OCI-LY3 (cell line): ENCODE measurements around the gene NCKAP1.

Experiments used
- H2AFZ ChIP-seq: fragments of 200-600, 300-600 bp; shearing (Covaris generic); 2 replicates; pipeline ENCODE4 v1.6.0; 2014; ENCODE audit warnings: antibody characterized with exemption, low read depth, low read length
- H3K27ac ChIP-seq: fragments of 200-600, 300-600 bp; sonication (generic); 2 replicates; pipeline ENCODE4 v1.5.1; 2014; ENCODE audit warnings: mild to moderate bottlenecking, low read length, moderate library complexity, mixed read lengths
- H3K27me3 ChIP-seq: fragments of 200-600, 300-600 bp; sonication (generic); 2 replicates; pipeline ENCODE4 v1.6.1; 2014; ENCODE audit warnings: low read depth, low read length, mixed read lengths
- H3K36me3 ChIP-seq: fragments of 200-600, 300-600 bp; sonication (generic); replicated peaks from 2 replicates; pipeline ENCODE3; 2014; ENCODE audit warnings: low read depth, low read length, mixed read lengths
- H3K4me1 ChIP-seq: fragments of 300-600, 200-600 bp; sonication (generic); 2 replicates; pipeline ENCODE4 v1.6.1; 2014; ENCODE audit warnings: low read length, mixed read lengths
- H3K4me2 ChIP-seq: fragments of 200-600, 300-600 bp; sonication (generic); 2 replicates; pipeline ENCODE4 v1.6.1; 2014; ENCODE audit warnings: low read length, mixed read lengths
- H3K4me3 ChIP-seq: fragments of 300-600, 200-600 bp; sonication (generic); 2 replicates; pipeline ENCODE4 v1.5.1; 2014; ENCODE audit warnings: antibody characterized with exemption, mild to moderate bottlenecking, low read length, moderate library complexity
- H3K79me2 ChIP-seq: fragments of 300-600, 200-600 bp; shearing (Covaris generic); 2 replicates; pipeline ENCODE4 v1.6.1; 2014; ENCODE audit warnings: mild to moderate bottlenecking, low read length, mixed read lengths
- H3K9ac ChIP-seq: fragments of 300-600, 200-600 bp; shearing (Covaris generic); 2 replicates; pipeline ENCODE4 v1.6.0; 2014; ENCODE audit warnings: mild to moderate bottlenecking, low read length, moderate library complexity
- H3K9me3 ChIP-seq: fragments of 200-600, 300-600 bp; shearing (Covaris generic); 2 replicates; pipeline ENCODE4 v1.6.1; 2014; ENCODE audit warnings: low read length, mixed read lengths; ENCODE audit not compliant: insufficient read depth
- H4K20me1 ChIP-seq: fragments of 200-600, 300-600 bp; sonication (generic); 2 replicates; pipeline ENCODE4 v1.6.1; 2016; ENCODE audit warnings: low read length, mixed read lengths; ENCODE audit not compliant: insufficient read depth
- CTCF ChIP-seq: fragments of 200-600, 300-600 bp; sonication (generic); IDR thresholded peaks from 2 replicates; pipeline ENCODE4 v1.5.1; 2014; ENCODE audit warnings: antibody characterized with exemption, low read length, low read depth
- EZH2phosphoT487 ChIP-seq: fragments of 200-600 bp; shearing (Covaris generic); IDR thresholded peaks from 2 replicates; pipeline ENCODE4 v1.6.1; 2018; ENCODE audit warnings: antibody characterized with exemption, mixed run types, low read depth

Gene NCKAP1

GRCh38 chr2:182907081-182907830, 131.0 kb downstream of the NCKAP1 start:
- TF ChIP-seq CTCF (no peak), EZH2phosphoT487 (no peak)
- Histone ChIP-seq H3K4me3 (no peak overlapping the region), H3K27me3 (no peaks in the 10 kb centered on the region)

GRCh38 chr2:182906454-182906853, 131.8 kb downstream of the NCKAP1 start:
- H3K4me2 ChIP-seq = no peak overlapping the region
- TF ChIP-seq CTCF (no peak), EZH2phosphoT487 (no peak)

More at GRCh38 chr2:182907081-182907830, 131.0 kb downstream of the NCKAP1 start:
- H2AFZ ChIP-seq = no peak overlapping the region
- no peak overlapping the region for H3K4me2 ChIP-seq
- no peaks in the 10 kb centered on the region for H3K4me1 ChIP-seq
- no peak overlapping the region for H3K9ac ChIP-seq
- no peak overlapping the region for H3K27ac ChIP-seq
- H3K36me3 ChIP-seq = no peaks in the 10 kb centered on the region
- no peaks in the 10 kb centered on the region for H4K20me1 ChIP-seq
- H3K9me3 ChIP-seq = no peaks in the 10 kb centered on the region
- no peaks in the 10 kb centered on the region for H3K79me2 ChIP-seq

GRCh38 chr2:182904844-182905243, 133.4 kb downstream of the NCKAP1 start:
- Histone ChIP-seq H3K4me3 (no peak overlapping the region), H3K27me3 (no peaks in the 10 kb centered on the region)
- TF ChIP-seq CTCF = no peak
- no peak for TF ChIP-seq EZH2phosphoT487

More at GRCh38 chr2:182906454-182906853, 131.8 kb downstream of the NCKAP1 start:
- H2AFZ ChIP-seq = no peak overlapping the region
- H3K4me1 ChIP-seq = no peaks in the 10 kb centered on the region
- H3K4me3 ChIP-seq = no peak overlapping the region
- H4K20me1 ChIP-seq = no peaks in the 10 kb centered on the region
- H3K79me2 ChIP-seq = no peaks in the 10 kb centered on the region
- no peak overlapping the region for H3K9ac ChIP-seq
- H3K36me3 ChIP-seq = no peaks in the 10 kb centered on the region
- no peaks in the 10 kb centered on the region for H3K27me3 ChIP-seq
- H3K27ac ChIP-seq = no peak overlapping the region
- H3K9me3 ChIP-seq = no peaks in the 10 kb centered on the region

GRCh38 chr2:182903566-182903965, 134.7 kb downstream of the NCKAP1 start:
- no peak for TF ChIP-seq EZH2phosphoT487
- TF ChIP-seq CTCF = no peak
- Histone ChIP-seq H3K79me2 (no peaks in the 10 kb centered on the region), H3K4me3 (no peak overlapping the region), H3K4me1 (no peaks in the 10 kb centered on the region), H3K9me3 (no peaks in the 10 kb centered on the region), H3K4me2 (no peak overlapping the region), H2AFZ (no peak overlapping the region), H3K27ac (no peak overlapping the region), H4K20me1 (no peaks in the 10 kb centered on the region), H3K27me3 (no peaks in the 10 kb centered on the region), H3K9ac (no peak overlapping the region), H3K36me3 (no peaks in the 10 kb centered on the region)

More at GRCh38 chr2:182904844-182905243, 133.4 kb downstream of the NCKAP1 start:
- no peaks in the 10 kb centered on the region for H4K20me1 ChIP-seq
- H3K4me1 ChIP-seq = no peaks in the 10 kb centered on the region
- no peaks in the 10 kb centered on the region for H3K36me3 ChIP-seq
- no peak overlapping the region for H2AFZ ChIP-seq
- no peak overlapping the region for H3K4me2 ChIP-seq
- no peak overlapping the region for H3K27ac ChIP-seq
- H3K9me3 ChIP-seq = no peaks in the 10 kb centered on the region
- no peaks in the 10 kb centered on the region for H3K79me2 ChIP-seq
- no peak overlapping the region for H3K9ac ChIP-seq
